Neural cell (in vitro differentiated cells): ENCODE data around the gene PSPH.

Experiments used
- EZH2 ChIP-seq: fragments of 200-600, 300-800 bp; shearing (Covaris generic), sonication (generic); IDR thresholded peaks from 2 replicates; pipeline ENCODE4 v1.6.1; 2014; ENCODE audit warnings: antibody characterized with exemption, low read length, borderline replicate concordance, mild to moderate bottlenecking; ENCODE audit not compliant: insufficient read depth, poor library complexity, severe bottlenecking
- POLR2AphosphoS5 ChIP-seq: IDR thresholded peaks from 2 replicates; pipeline ENCODE4 v1.6.1; 2012
- SMC3 ChIP-seq: fragments of 450-650 bp; conservative IDR thresholded peaks from 2 replicates; pipeline ENCODE4 v1.6.1; 2014; ENCODE audit warnings: antibody characterized with exemption, mild to moderate bottlenecking, moderate library complexity; ENCODE audit not compliant: poor library complexity
- TF ChIP-seq, protein P1 (sequence below): fragments of 450-650 bp; IDR thresholded peaks from 2 replicates; pipeline ENCODE4 v1.5.1; 2014; ENCODE audit warnings: antibody characterized with exemption, mild to moderate bottlenecking, moderate library complexity; ENCODE audit not compliant: poor library complexity, severe bottlenecking

DNA sequence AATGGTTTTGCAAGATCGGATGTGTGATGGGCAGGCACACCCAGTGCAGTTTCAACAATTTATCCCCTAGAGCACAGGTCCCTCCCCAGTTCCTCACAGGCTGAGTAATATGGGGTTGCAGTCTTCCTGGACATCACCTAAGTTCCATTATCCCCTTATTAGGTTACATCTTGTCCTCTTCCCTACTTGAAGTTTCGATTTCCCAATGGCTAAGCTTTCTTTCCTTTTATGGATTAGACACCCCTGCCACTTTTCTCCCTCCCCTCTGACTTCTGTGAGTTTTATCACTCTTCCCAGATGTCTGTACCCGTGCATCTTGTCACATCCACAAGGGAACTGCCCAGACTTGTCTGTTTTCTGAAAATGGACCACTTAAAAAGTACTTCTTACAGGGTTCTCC, 89.2 kb downstream of the PSPH start:
- TF ChIP-seq, protein P1, sequence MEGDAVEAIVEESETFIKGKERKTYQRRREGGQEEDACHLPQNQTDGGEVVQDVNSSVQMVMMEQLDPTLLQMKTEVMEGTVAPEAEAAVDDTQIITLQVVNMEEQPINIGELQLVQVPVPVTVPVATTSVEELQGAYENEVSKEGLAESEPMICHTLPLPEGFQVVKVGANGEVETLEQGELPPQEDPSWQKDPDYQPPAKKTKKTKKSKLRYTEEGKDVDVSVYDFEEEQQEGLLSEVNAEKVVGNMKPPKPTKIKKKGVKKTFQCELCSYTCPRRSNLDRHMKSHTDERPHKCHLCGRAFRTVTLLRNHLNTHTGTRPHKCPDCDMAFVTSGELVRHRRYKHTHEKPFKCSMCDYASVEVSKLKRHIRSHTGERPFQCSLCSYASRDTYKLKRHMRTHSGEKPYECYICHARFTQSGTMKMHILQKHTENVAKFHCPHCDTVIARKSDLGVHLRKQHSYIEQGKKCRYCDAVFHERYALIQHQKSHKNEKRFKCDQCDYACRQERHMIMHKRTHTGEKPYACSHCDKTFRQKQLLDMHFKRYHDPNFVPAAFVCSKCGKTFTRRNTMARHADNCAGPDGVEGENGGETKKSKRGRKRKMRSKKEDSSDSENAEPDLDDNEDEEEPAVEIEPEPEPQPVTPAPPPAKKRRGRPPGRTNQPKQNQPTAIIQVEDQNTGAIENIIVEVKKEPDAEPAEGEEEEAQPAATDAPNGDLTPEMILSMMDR = no peak
- TF ChIP-seq POLR2AphosphoS5 (no peak), EZH2 (no peak), SMC3 (no peak)
